Muscle of back (tissue), 11 donors: ENCODE measurements around the gene VTI1A. TPM values are rescaled to one million over a fixed set of nuclear protein-coding genes. Genes with fewer than 3 reads are reported as not detected.
"Not testable (repeated sequence)": the region's sequence is repeated elsewhere in the genome, so short reads cannot be mapped to it uniquely, and the experiment has no call there.

ENCODE experiments used
- DNase-seq, 3 donors: peaks; one replicate each; pipeline versions ENCODE4 v3.0.0 to v3.0.0-alpha.2; 2013
- polyA plus RNA-seq, 10 donors: library from polyadenylated mRNA; unstranded; fragments of 120-200 nt; gene quantifications; one replicate each; pipeline ENCODE4 v1.2.1, GENCODE V29; 2013; ENCODE audit not compliant: insufficient read length in 10 of 10

The VTI1A gene
- polyA plus RNA-seq, 10 donors: 11.9 to 18.4 (median 14.7) TPM

DNA sequence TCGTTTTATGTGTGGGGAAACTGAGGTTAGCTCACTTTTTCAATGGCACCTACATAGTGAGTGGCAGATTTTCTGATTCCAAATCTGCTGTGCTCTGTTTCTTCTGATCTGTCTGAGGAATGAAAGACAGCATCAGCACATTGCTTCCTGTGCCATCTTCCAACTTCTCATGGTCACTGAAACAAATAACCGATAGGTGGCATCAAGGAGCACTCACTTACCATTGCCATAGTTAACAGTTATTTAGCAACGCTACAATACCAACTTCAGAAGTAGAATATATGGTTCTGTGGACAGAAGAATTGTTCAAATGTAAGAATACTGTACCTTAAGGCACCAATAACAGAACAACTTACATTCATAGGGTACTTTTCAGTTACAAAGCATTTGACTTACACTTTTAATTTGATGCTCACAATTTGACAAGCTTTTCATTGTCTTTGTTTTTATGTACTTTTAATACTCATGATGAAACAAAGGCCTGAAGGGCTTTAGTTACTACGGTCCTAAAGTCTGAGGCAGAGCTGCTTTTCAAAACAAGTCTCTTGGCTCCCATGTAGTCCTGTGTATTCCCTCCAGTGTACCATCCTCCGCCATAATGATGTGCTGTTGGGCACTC, 274.2 kb downstream of the VTI1A start:
- DNase-seq: peak in 1 of 3 donors; percentile 61

DNA sequence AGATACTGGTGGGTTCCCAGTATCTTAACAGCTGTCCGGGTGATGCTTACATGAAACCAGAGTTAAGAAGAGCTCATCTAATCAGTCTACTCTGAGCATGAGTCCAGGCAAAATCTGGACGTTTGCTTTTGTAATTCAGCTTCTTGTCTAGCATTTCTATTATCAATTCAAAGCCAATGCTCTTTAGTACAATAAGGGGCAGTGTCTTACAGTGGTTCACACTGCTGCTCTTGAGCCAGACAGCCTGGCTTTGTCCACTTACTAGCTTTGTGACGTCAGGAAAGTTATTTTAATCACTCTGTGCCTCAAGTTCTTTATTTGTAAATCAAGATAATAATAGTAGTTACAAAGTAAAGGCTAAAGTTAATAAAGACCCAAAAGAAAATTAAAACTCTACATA, 275.7 kb downstream of the VTI1A start:
- DNase-seq: no peak

DNA sequence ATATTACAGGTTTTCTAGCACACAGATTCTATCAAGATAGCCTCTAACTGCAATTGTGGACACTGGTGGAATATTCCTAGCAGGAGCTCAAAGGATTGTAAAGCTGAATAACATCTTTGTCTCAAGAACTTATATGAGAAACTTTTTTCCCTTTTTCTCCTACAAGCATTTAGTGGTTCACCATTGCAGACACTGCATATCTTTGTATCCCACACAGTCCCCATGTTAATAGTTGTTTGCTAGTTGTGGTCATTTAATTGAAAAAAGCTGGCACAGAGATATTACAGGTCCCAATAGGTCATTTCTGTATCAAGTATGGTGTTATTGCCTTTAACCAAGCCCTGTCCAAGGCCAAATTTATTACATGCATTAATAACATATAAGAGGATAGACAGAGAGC, 276.9 kb downstream of the VTI1A start:
- no peak for DNase-seq

DNA sequence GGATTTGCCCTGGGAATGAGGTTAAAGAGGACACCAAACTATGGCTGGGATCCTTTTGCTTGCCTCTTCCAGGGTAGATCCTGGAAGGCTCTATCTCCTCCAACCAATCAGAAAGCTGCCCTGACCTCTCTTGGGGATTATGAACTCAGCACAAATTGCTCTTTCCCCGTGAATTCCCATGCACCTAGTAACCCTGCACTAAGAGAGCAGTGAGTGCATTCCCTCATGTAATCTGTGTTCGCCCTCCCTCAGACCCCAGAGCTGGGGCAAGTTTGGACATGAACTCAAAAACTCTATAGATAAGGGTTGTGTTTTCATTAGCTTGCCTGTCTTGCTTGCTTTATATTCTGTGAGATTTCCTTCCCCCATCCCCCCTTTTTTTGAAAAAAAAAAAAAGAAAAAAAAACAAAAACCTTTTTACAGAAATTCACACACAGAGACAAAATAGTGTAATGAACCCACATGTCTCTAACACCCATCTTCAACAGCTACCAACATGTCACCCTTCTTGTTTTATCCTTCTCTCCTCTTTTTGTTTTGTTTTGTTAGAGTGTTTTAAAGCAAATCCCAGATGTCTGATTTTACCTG, 277.5 kb downstream of the VTI1A start:
- DNase-seq: no peak

DNA sequence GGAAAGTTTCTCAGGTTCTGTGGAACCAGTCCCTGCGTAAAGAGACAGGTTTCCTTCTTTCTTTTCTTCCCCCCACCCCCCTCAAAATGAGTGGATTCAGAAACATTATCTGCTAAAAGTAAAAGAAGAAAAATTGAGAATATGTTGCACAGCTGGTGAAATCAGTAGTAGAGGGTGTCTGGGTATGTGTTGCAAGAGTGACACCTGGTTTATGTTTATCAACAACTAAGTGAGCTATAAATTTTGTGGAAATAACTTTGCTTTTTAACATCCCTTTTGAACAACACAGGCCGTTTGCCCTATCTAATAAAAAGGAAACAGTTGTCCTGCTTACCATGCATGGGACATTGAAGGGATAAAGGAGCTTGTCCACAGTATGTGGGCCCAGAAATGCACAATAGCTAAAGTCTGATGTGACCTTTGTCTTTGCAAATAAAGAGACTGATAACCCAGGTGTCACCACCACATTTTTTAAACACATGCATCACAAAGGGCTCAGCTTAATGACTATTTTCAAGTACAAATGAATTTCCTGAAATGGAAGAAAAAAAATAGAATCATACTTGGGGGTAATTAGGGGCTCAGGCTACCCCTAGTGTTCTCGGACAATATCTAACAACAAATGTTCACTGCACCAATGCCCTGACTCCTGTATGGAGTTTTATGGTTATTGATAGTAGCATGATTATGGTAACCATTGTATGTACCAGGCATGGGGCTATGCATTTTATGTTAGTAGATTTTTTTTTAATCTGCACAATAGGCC, 281.3 kb downstream of the VTI1A start:
- no peak for DNase-seq

DNA sequence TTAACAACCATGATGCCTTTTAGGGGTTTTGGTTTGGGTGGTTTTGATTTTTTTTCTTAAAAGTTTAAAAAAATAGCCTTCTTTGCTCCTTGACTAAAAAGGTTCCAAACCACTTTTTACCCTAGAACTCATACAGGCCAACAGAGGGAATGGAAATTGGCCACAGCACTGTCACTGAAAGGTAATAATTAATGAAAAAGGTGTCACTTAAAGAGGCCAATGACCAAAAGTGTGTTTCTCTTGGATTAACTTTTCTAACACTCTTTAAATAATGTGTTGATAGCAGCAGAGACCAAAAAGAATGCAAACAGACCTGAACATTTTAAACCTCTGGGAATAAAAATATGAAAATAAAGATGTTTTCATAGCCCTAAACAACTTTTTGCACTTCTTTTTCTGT, 282.0 kb downstream of the VTI1A start:
- DNase-seq: no peak

DNA sequence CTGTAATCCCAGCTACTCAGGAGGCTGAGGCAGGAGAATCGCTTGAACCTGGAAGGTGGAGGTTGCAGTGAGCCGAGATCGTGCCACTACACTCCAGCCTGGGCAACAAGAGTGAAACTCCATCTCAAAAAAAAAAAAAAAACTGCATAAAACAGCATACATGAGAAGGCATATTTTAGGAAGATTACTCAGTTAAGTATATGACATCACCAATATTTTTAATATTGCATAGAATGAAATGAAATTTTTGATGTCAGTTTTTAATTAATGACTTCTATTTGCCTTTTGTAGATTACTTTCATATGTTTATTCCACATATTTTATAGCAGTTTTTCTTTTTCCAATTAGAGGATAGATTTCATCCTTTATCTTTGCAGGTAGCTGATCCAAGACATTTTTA, 284.4 kb downstream of the VTI1A start:
- not testable (repeated sequence) for DNase-seq

DNA sequence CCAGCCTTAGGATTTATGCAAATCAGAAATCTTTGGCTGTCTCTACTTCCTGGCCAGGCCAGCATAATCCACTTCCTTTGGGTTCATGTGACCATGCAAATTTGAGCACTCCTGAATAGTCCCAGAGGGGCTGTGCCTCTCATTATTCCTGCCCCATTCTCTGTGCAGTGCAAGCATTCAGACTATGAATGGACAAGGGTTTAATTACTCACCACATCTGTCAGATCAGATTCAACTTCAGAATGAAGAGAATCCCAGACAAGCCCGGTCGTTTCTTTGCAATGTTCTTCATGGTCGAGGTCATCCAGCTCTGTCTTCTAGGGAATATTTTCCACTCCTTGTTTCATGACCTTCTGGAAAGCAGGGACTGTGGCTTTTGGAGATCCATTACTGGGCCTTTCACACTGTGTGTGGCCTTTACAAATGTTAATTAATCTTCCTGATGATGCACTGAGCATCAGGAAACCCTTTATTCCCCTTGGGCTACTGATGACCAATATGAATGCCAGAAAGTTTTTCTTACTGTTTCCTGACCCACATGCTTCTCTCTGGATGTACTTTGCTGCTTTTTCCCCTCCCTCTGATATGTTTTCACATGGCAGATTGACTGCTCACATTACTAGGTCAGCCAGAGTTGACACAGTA, 285.4 kb downstream of the VTI1A start:
- DNase-seq: peak; percentile 25 to 70 (median 58)

DNA sequence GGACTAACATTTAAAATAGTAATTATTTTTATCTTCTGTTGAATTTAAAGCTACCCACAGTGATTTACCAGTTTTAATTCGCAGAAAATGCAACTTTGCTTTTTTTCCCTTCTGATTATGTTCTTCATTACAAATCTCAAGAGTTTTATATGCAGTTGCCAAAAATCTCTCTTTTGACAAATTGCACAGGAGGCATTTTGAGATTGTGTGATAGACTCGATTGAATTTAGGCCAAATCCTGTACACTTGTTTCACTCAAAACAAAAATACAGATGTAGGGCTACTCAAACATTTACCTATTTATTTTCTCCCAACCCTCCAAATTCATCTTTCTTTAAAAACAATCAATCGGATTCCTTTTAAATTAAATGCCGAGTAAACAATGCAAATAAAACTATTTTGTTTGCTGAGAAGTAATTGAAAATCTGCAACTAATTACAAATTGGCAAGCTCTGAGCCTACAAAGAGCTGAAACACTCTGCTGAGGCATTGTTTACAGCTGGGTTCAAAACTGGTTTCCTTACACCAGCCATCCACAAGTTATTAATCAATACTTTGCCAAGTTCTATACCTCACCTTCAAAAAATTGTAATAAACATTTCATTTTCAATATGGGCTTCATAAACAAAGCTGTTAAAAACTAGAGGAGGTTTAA, 288.2 kb downstream of the VTI1A start:
- peak in 1 of 3 donors; percentile 60 for DNase-seq

DNA sequence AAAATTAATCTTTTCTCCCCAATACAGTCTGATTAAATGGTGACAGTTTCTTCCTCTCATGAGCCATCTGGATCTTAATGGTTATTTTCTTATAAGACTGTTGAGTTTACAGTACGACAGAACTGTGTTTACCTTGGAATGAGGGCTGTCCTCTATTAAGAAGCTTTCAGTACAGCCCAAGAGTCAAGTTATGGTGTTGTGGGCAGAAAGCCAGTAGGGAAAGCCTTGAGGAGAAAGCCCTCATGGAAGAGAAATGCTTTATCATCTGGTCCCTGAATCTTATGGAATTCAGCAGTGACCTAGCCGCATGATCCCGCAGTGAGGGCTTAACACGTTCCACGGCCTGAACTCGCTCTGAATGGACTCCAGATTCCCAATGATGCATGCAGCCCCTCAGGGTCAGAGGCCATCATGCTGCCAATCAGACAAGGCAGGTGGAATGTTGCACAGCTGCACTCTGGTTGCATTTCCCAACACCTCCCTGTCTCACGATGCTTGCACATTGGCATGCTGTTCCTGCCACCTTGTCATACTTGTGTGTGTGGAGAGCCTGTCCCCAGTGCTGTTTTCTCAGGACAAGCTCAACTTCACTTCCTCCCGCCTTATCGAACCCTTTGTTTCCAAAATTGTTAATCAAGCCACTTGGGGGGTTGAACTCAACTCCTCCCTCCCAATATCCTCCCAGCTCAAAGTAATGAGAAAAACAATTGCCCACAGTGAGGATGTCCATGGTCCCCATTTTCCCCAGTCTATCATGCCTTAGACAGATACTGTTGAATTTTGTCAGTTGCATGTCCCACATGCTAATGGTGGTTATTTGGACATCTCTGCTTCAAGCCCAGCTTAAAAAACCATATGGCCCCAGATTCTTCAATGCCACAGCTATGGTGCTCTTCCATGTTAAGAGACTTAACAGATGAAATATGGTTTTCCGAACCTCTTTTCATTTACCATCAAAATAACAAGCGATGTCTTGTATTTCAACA, 291.9 kb downstream of the VTI1A start:
- peak in 1 of 3 donors; percentile 65 for DNase-seq

DNA sequence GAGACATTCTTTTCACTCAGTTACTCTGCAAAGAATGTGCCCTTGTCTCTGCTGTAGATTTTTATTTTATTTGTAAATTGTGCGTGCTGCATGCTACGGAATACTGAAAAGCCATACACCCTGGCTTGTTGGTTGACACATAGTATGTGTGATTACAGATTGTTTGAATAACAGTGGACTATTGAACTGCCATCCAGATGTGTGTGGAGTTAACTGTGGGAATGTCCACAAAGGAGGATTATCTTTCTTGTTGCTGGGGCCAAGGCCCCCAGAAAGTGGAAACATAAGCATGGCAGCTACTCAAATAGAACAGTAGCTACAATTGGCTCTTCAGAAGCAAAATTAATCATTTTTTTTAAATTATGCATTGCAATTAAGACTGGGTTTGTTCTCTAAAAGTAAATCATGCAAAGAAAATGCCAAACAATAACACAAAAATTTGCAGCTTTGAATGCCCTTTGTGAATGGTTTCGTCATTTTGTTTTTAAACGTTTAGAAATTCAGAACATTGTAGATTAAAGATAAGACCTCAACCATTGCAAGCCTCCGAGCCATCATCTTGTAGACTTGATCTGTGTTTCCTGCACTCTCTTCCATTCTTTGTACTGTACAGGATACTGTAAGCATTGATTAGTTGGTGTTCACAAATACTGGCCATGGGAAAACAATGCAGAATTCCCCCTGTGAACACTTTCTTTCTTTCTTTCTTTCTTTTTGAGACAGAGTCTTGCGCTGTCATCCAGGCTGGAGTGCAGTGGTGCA, 292.8 kb downstream of the VTI1A start:
- no peak for DNase-seq

DNA sequence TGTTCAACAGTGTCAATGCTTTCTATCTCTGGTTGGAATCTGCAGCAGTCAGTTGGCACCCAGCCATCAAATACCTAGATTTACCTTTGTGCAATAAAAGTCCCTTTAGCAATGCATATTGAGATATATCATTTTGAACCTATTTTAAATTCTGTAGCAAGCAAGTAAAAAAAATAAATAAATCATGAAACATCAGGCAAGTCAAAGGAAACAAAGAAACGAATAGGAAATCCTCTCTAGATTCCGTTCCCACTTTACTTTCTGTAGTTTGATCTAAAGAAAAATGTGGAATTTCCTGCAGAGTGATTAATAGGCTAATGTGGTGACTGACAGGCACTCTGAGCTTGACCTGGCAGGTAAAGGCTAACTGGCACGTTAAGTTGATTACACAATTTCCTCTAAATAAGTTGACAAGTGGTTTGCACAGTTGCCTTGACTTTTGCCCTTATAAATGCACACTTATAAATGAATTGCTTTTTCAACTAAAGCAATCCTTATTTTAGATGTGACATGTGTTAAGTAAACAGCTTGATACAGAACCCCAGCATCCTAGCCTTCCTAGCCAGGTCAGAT, 294.9 kb downstream of the VTI1A start:
- no peak for DNase-seq

DNA sequence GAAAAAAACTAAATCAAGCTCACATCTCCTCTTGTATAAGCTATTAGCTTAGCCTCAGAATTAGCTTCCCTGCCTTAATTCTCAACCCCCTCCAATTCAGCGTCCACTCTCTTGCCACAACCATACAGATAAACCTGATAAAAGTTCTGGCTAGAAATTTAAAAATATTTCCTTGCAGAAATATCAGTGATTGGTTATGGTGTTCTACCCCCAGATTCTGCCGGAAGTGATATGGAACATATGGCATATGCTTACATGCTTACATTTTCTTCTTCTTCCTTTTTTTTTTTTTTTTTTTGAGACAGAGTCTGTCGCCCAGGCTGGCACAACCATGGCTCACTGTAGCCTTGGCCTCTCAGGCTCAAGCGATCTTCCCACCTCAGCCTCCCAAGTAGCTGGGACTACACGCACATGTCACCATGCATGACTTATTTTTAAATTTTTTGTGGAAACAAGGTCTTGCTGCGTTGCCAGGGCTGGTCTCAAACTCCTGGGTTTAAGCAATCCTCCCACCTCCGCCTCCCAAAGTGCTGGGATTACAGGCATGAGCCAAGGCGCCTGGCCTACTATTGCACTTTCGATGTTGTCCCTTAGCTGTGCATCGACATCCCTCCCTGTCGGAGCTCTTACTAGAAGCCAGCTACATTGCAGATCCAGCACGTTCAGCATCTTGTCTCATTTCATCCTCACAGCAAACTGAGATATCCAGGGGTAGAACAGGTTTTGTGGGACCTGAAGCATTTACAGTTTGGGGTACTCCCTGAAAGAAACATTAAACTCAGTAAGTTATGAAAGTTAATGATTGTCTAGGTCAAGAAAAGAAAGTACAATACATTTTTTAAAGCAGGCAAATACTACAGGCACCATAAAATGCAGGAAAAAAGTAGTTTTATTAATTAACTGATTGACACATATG, 297.4 kb downstream of the VTI1A start:
- no peak for DNase-seq

DNA sequence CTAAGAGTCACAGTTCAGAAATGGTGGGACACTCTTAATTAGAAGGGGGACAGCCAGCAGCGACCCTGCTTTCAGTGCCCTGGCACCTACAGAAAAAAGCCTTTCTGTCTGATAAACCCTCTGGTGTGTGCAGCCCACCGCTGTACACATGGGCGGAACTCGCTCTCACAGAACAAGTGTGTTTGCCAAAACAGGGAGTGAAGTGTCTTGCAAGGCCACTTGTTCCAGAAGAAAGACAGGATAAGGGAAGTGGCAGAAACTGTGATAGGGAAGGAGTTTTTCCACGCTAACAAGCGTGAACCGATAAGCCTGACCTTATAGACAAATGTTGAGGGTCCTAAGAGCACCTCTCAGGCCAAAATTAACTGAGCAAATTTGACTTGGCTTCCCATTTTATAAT, 299.3 kb downstream of the VTI1A start:
- no peak for DNase-seq

DNA sequence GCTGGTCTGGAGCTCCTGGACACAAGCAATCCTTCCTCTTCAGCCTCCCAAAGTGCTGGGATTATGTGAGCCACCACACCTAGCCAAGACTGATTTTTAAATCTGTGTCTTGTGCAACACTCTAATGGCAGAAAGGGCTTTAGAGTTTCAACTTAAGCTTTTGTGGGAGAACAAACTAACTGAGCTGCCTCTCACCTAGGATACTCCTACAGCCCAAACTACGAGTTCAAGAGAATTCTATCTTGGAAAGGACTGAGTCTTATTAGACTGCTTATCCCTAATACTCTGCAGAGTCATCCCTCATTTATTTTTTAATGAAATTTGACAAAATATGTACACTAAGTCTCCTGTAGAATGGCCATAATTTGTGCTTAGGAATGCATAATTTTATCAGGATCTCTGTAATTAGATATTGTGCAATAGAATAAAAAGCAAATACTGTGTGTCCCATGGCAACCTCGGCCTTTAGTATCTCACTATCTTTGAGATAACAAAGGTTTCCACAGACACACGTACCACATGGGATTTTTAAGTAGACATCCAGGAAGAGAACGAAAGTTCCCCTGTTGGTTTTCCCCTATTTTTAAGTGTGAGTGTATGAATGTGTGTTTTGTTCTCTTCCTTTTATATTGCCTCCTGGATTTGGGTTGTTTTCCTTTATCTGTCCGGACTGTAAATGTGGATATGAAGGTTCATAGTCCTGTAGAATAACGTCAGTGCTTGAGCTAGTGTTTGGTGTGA, 303.6 kb downstream of the VTI1A start:
- no peak for DNase-seq

DNA sequence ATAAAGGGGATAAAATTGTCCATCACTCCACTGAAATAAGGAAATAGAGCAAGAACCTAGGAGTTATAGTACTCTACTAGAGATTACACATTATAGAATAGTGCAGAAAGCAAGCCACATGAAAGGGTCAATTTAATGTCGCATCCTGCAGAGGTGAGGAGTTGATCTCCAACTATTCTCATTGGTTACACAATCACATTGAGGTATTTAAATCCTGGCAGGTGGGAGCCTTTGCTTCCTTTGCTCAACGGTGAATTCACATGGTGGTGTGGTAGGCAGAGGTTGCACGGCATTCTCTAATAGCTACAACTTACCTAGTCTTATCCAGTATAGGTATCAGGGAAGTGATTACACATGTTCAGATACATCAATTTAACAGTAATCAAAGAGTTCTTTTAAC, 304.6 kb downstream of the VTI1A start:
- no peak for DNase-seq

DNA sequence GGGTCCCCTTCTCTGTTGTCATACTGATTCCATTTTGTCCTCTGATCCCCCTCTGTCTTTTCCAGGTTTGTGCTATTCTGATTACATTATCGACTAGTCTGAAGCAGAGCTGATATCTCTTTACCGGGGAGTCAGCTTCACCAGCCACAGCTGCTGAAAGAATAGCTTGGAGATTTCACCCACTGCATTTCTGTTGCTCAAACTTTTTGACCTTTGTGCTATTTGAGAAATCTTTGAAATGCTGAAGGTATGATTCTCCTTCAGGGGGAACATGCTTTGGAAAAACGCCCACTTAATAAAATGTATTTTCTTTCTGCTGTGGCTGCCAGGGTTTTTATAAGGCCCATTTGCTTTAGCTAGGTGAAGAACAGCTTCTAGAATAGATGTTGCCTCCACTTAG, 305.3 kb downstream of the VTI1A start:
- DNase-seq: no peak

DNA sequence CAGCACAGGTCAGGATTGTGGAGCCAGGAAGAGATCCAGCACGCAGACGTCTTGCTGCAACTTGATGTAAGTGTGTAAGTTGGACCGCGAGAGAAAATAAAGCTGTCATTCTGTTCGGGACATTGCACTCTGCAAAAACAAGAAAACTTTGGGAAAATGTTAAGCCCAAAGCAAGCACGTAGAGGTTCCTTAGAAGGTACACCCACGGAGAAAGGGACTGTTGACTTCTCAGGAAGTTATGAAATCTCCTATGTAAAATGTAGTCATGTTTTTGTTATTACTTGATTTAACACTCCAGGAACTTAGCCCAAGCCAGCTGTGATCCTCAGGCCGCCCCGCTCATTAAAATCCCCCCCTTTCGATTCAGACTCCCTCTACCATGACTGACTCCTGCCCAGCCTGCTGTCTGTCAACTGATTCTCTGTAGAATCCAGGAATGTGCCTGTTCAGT, 307.0 kb downstream of the VTI1A start:
- DNase-seq: peak in 1 of 3 donors; percentile 69
